AG04450 (cell line): Measurements from ENCODE around the gene MPRIP. TPM values are rescaled to one million over a fixed set of nuclear protein-coding genes. Genes with fewer than 3 reads are reported as not detected.

Experiments
- CTCF ChIA-PET: fragments of 300-600, 350-600 bp; formaldehyde crosslinking; extraction: SDS; loops from one replicate; lab custom pipeline; 2022; ENCODE audit warnings: antibody characterized with exemption, inconsistent platforms; lab: Charles Lee
- POLR2A ChIA-PET: fragments of 350-600 bp; formaldehyde crosslinking; extraction: SDS; loops from one replicate; lab custom pipeline; 2021; ENCODE audit warnings: antibody characterized with exemption, inconsistent platforms; lab: Yijun Ruan, JAX
- DNase-seq: peaks from one replicate; pipeline ENCODE4 v3.0.0-alpha.2; 2011; ENCODE audit warnings: low read depth, low spot score
- H3K27ac ChIP-seq: one replicate; pipeline ENCODE4 v1.5.1; 2012; ENCODE audit warnings: low read depth, low read length, control low read depth
- H3K27me3 ChIP-seq: one replicate; pipeline ENCODE4 v1.6.0; 2012; ENCODE audit warnings: low read length; ENCODE audit not compliant: control insufficient read depth, insufficient read depth
- H3K4me3 ChIP-seq: 2 replicates; pipeline ENCODE4 v1.5.1; 2011; ENCODE audit warnings: mild to moderate bottlenecking, low read depth, low read length, control low read depth
- H3K9me3 ChIP-seq: 2 replicates; pipeline ENCODE4 v1.5.1; 2012; ENCODE audit warnings: low read length; ENCODE audit not compliant: control insufficient read depth, insufficient read depth
- polyA plus RNA-seq: library from polyadenylated mRNA; depleted of rRNA; stranded (reverse); fragments of >200 nt; gene quantifications from 2 replicates; pipeline ENCODE4 v1.2.3, GENCODE V29; 2011
- TF ChIP-seq, protein P1 (sequence below): IDR thresholded peaks from 2 replicates; pipeline ENCODE4 v1.5.1; 2011; ENCODE audit warnings: low read depth, low read length, control low read depth, inconsistent platforms

MPRIP gene
- polyA plus RNA-seq, 1 experiment, result 95.0 TPM

DNA sequence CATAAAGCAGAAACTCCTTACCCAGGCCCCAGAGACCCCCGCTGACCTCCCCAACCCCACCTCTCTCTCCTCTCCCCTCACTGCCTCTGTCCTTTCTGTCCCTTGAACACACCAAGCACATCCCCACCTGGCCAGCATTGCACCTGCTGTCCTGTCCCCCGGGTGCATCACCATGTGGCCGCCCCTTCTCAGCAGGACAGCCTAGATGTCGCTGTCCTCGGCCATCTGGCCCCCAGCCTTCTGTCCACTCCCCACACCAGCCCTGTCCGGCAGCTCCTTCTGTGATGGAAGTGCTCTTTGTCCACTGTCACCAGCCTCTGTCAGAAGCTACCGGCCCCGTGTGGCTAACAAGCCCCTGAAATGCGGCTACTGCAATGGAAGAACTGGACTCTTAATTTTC, 12.3 kb upstream of the MPRIP start:
- peaks cover 4% of the 10 kb centered on the region for H3K27me3 ChIP-seq
- TF ChIP-seq, protein P1, sequence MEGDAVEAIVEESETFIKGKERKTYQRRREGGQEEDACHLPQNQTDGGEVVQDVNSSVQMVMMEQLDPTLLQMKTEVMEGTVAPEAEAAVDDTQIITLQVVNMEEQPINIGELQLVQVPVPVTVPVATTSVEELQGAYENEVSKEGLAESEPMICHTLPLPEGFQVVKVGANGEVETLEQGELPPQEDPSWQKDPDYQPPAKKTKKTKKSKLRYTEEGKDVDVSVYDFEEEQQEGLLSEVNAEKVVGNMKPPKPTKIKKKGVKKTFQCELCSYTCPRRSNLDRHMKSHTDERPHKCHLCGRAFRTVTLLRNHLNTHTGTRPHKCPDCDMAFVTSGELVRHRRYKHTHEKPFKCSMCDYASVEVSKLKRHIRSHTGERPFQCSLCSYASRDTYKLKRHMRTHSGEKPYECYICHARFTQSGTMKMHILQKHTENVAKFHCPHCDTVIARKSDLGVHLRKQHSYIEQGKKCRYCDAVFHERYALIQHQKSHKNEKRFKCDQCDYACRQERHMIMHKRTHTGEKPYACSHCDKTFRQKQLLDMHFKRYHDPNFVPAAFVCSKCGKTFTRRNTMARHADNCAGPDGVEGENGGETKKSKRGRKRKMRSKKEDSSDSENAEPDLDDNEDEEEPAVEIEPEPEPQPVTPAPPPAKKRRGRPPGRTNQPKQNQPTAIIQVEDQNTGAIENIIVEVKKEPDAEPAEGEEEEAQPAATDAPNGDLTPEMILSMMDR, result no peak
- no peaks in the 10 kb centered on the region; the same call in 1 of the 2 replicates for H3K9me3 ChIP-seq
- H3K4me3 ChIP-seq, result no peak overlapping the region
- DNase-seq, result no peak
- no peak overlapping the region for H3K27ac ChIP-seq
- ChIA-PET POLR2A (no interaction called here), CTCF (no interaction called here)

DNA sequence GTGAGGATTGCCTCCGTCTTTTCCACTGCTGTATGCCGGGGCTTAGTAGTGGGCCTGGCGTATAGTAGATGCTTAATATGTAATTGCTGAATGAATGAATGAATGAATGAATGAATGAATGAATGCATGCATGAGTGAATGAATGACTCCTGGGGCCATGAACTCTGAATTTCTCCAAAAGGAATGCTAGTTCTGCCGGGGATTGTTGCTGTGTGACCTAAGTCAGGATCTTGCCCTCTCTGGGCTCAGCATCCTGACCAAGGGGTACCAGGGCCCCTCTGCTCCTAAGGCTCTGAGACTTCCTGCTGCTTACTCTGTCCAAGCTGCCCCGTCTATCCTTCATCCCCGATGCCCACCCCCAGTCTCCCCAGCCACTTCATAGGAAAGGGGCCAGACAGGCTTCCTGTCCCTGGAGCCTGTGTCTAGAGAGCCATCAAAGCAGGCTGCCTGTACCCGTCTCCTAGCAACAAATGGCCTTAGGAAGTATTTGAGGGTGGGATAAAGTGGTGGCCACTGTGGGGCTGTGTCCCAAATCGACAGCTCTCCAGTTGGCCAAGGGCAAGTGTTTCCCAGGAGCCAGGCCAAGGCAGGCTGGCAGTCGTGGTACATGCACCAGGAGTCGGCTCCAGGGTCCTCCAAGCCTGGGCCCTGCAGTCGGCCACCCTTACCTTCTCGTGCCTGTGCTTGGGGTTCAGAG, 11.6 kb upstream of the MPRIP start:
- H3K27ac ChIP-seq, result no peak overlapping the region
- CTCF ChIA-PET, result no interaction called here
- no peak for DNase-seq

DNA sequence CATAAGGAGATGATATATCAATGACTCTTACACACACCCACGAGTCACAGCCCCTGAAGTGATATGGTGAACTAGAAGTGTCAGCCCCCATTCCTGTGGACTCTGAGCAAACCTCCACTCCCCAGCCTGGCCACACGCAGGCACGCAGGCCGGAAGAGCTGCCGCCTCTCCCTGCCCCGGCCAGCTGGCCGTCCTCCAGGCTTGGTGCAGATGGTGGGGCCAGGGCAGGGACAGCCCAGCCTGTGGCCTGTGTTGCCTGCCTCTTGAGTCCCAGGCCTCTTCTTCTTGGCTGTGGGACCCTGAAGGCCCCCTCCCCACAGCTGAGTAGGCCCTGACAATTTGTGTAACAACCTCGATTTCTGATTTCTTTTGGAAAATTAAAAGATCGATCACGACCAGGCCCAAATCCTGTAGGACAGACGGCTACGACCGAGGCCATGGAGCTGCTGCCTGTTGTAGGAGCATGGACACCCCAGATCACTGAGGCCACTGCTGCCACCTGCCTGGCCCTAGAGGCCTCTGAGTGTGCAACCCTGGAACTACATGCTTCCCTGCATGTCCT, 10.0 kb upstream of the MPRIP start:
- no peaks in the 10 kb centered on the region for H3K9me3 ChIP-seq
- H3K4me3 ChIP-seq, result no peak overlapping the region
- POLR2A ChIA-PET, result interaction anchor here (0.7 to 0.9 kb wide), 2 partner anchors 9 to 13 kb away, joined by 3 to 4 read pairs; no protein-coding TSS in a partner anchor
- TF ChIP-seq, protein P1, result no peak
- CTCF ChIA-PET, result no interaction called here
- DNase-seq, result no peak
- H3K27me3 ChIP-seq, result peaks cover 4% of the 10 kb centered on the region
- H3K27ac ChIP-seq, result peak overlapping the region; percentile 52

More for the DNA sequence above, 11.6 kb upstream of the MPRIP start:
- Histone ChIP-seq H3K27me3 (peaks cover 4% of the 10 kb centered on the region), H3K4me3 (no peak overlapping the region), H3K9me3 (no peaks in the 10 kb centered on the region)
- POLR2A ChIA-PET, result no interaction called here
- TF ChIP-seq, protein P1, result no peak

DNA sequence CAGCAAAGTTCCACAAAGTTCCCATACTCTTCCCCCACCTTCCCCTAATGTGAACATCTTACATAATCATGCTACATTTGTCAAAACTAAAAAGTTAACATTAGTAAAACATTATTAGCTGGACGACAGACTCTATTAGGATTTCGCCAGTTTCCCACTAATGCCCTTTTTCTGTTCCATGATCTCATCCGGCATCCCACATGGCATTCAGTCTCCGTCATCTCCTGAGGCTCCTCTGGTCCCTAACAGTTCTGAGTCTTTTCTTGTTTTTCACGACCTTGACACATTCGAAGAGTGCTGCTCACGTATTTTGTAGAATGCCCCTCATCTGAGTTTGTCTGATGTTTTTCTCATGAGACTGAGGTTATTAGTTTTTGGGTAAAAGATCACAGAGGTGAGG, 8.8 kb upstream of the MPRIP start:
- H3K27ac ChIP-seq, result no peak overlapping the region
- TF ChIP-seq, protein P1, result no peak
- H3K9me3 ChIP-seq, result no peaks in the 10 kb centered on the region
- no peak overlapping the region for H3K4me3 ChIP-seq
- peaks cover 4% of the 10 kb centered on the region for H3K27me3 ChIP-seq
- no peak for DNase-seq
- POLR2A ChIA-PET, result no interaction called here
- CTCF ChIA-PET, result no interaction called here

DNA sequence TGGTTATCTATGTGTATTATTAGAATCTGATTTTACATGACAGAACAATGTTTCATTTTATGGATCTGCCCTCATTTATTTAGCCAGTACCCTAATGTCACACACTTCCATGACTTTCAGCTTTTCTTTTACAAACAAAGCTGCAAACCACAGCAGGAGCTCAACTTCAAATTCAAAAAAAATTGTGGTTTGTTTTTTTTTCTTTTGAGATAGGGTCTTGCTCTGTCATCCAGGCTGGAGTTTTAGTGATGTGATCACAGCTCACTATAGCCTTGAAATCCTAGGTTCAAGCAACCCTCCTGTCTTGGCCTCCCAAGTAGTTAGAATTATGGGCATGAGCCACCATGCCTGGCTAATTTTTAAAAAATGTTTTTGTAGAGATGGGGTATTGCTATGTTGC, 8.2 kb upstream of the MPRIP start:
- no peak overlapping the region for H3K4me3 ChIP-seq
- peaks cover 2% of the 10 kb centered on the region for H3K27me3 ChIP-seq
- CTCF ChIA-PET, result interaction anchor here (0.6 kb wide), 1 partner anchor 462 kb away, joined by 9 read pairs; the partner anchor contains the start of gene RASD1
- POLR2A ChIA-PET, result no interaction called here
- no peak for DNase-seq
- no peak overlapping the region for H3K27ac ChIP-seq
- TF ChIP-seq, protein P1, result no peak
- no peaks in the 10 kb centered on the region for H3K9me3 ChIP-seq
